ENCODE measurements around the gene NCR2.

Gene NCR2

DNA sequence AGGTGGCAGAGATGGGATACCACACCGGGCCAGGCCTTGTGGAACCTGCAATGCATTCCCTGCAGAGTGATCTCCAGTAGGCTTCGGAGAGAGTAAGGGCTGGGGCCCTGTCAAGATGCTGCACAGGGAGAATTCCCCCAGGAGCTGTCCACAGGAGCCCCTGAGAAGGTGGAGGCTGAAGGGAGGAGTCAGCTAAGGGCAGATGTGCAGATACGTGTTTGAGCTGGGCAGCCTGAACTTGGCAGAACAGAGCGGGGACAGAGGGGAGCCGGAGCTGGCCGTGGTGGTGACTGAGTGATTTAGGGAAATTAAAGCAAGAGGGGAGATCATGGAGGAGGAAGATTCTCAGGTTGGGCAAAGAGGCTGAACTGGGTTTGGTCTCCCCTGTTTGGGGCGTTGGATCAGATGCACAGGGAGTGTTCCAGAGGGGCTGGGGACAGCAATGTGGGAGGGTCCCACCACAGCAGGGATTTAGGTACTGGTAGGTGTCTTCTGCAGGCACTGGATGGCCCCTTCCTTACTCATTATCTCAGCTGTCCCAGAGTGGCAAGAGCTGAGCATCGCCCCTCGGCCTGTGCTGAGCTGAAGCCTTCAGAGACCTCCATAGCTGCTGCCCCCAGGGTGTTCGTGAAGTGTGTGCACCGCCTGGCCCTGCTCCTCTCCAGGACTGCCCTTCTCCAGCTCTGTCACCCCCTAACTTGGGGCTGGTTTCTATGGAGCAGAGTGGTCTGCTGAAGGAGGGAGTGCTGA is 3.8 kb upstream of the NCR2 start:
- no peak for DNase-seq (ENCODE audit: low read depth in 2 of 3, low spot score in 2 of 3)

DNA sequence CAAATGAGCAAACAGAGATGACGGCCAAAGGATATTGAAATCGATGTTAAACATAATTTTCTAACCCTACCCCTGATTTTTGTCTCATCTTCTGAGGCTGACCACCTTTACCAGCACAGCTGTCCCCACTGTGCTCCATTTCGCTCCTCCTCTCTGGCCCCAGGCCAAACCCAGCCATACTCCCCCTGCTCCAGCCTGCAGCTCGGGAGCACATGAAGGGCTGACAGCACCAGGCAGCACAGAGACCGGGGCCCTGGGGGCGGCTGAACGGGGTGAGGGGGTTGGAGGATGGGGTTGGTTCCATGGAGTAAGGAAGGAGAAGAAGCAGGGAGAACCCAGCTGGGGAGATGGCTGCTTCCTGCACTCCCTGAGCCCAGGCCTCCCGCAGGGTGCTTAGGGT is 3.2 kb upstream of the NCR2 start:
- no peak for DNase-seq (ENCODE audit: low read depth in 2 of 3, low spot score in 2 of 3)

DNA sequence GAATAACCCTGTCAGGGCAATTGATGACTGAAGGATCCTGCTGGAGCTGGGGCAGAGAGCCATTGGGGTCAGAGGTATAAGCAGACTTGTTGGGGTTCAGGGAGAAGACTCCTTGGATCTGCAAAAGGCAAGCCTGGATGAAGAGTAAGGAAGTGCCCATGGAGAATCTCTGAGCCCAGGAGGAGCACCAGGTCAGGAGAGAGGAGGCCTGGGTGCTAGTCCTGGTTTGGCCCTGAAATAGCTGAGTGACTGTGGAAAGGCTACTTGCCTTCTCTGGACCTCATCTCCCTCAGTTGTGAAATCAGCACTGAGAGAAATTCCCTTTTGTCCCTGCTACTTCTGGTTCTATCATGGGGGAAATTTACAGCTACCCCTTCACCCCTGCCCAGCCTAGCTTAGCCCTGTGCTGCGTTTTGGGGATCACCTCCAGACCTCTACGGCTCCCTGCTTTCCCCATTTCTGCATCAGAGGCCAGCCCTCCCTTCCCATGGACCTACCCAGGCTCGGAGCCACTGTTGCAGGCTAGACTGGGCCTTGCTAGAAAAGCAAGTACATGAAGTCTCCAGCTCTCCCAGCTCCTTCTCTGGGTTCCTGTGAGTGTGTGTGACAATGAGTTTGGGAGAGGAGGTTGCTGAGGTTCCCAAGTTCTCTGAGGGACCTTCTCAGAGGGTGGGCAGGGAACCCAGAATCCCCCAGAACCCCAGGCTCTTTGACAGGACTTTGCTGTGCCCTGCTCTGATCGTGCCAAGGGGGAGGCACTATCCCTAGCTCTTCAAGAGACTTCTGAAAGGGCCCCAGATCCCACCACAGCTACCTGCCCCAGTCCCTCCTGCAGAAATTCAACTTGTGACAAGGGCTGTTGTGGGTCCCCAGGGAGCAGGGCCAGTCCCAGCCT is 2.3 kb upstream of the NCR2 start:
- DNase-seq (ENCODE audit: low read depth in 2 of 3, low spot score in 2 of 3), result no peak

DNA sequence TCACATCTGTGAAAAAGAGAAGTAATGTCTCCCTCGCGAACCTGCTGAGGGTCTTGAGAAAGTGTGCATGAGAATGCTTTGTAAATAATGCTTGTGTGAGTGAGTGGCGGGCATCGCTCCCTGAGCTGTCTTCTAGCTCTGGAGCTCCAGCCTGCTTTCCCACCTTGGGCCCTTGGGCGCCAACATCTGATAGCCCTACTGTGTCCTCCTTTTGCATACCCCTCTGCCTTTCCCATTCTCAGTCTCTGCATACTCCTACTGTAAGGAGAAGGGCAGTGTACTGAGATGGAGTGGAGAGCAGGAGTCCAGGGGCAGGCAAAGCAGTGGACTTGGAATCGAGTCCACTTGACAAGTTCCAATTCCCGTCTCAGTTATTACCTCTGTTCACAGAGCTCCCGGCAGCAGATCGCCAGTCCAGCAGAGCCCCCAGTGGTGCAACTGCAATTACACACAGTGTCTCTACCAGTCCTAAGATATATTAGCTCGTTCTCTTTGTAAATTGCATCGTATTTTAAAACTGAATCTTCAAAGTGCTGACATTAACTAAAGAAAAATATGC is 847 bp upstream of the NCR2 start:
- DNase-seq (ENCODE audit: low read depth in 2 of 3, low spot score in 2 of 3), result no peak

DNA sequence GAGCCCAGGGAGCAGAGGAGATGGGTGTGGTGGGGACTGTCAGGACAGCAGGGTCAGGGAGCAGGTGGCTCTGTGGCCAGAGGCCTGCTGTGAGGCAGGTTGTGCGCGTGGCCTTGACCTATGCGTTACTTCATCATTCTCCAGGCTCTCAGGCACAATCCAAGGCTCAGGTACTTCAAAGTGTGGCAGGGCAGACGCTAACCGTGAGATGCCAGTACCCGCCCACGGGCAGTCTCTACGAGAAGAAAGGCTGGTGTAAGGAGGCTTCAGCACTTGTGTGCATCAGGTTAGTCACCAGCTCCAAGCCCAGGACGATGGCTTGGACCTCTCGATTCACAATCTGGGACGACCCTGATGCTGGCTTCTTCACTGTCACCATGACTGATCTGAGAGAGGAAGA is 535 bp downstream of the NCR2 start:
- DNase-seq (ENCODE audit: low read depth in 2 of 3, low spot score in 2 of 3), result no peak

DNA sequence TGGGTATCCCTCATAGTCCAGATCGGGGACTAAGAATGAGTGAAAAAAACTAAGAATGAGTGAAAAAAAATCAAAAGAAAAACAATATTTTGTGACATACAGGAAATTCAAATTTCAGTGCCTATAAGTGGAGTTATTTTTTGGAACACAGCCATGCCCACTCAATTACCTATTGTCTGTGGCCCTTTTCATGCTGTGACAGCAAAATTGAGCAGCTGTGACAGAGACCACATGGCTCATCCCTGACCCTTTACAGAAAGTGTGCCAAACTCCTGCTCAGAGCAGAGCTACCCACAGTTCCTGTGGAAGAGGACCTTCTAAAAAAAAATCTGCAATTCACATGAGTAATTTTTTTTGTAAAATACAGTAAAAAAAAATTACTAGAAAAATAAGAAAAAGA is 1.4 kb downstream of the NCR2 start:
- DNase-seq (ENCODE audit: low read depth in 2 of 3, low spot score in 2 of 3), result no peak

DNA sequence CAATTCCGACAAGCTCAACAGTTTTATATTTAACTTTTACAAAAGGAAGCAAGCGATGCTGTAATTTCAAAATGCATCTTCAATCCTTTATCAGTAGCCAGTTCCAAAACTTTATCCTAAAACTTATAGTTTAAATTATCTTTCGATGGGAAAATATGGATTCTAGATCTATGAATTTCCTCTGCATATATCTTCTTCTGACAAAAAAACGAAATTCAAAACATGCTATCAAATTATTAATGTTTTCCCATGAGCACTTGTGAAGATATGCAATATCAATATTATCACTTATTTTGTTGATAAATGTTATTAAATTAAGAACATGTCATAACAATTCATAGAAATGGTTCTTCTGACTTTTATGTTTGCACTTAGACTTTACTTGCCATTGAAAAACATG is 2.3 kb downstream of the NCR2 start:
- DNase-seq (ENCODE audit: low read depth in 2 of 3, low spot score in 2 of 3), result no peak

DNA sequence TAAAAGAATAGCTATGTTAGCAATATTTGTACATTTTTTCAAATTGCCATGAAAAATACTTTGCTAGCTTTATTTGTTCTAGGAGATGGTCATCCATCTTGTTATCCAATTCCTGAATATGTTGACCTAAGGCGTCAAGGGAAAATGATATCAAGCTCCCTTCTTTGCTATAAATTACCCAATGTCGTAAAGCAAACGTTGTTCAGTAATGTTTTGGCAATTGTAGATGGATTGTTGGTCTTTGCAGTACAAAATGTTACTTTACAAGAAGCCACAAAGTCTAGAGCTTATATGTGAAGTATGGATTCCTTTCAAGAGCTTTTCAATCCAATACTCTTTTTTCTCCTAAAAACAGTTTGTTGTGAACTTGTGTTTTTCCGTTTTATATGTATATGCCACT is 3.3 kb downstream of the NCR2 start:
- no peak for DNase-seq (ENCODE audit: low read depth in 2 of 3, low spot score in 2 of 3)

DNA sequence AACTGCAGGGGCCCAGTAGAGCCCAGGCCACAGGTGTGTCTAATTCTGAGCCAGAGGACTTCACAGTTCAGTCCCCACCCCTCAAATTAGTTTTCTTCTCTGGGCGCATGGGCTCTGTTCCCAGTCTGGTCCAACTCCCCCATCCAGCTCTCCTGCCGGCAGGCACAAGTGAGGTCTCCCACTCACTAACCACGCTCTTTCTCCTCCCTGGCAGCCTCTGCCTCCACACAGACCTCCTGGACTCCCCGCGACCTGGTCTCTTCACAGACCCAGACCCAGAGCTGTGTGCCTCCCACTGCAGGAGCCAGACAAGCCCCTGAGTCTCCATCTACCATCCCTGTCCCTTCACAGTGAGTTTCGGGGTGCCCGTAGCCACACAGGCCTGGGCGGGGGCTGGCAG is 6.2 kb downstream of the NCR2 start:
- no peak for DNase-seq (ENCODE audit: low read depth in 2 of 3, low spot score in 2 of 3)

DNA sequence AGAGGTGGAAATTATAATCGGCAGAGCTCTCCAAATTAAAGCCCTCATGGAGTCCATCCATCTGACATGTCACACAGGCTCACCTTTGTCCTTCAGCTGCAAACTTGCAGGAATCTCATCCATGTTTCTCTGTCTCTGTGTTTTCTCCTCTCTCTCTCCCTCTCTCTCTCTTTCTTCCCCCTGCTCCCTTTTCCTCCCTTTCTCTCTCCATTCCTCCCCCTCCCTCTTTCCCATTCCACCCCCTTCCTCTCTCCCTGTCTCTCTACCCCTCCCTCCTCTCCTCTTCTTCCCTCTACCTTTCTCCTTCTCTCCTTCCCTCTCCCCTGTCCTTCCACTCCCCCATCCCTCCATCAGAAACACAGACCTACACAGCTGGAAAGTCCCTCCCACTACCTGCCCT is 6.8 kb downstream of the NCR2 start:
- DNase-seq (ENCODE audit: low read depth in 2 of 3, low spot score in 2 of 3), result no peak

DNA sequence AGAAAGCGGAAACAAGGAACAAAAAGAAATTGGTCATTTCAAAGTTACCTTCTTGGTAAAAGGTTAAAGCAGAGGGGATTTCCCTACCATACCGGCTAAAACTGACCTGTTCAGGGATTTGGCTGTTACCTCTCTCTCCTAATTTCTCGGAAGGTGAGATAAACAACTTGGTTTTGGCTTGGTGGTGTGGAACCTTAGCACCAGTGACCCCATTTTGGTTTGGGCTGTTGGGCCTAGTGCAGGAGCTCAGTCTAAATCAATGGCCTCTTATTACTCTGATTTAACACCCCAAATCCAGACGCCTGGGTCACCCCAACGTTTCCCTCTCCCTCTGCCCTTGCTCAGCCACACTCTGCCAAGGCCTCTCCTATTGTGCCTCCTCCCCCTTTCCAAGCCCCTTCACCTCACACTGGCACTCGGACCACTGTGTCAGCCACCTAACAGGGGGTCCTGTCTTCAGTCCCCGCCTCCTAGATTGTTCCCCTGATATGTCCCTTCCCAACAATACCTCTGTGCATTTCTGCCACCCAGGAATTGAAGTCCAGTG is 8.3 kb downstream of the NCR2 start:
- DNase-seq (ENCODE audit: low read depth in 2 of 3, low spot score in 2 of 3), result no peak

DNA sequence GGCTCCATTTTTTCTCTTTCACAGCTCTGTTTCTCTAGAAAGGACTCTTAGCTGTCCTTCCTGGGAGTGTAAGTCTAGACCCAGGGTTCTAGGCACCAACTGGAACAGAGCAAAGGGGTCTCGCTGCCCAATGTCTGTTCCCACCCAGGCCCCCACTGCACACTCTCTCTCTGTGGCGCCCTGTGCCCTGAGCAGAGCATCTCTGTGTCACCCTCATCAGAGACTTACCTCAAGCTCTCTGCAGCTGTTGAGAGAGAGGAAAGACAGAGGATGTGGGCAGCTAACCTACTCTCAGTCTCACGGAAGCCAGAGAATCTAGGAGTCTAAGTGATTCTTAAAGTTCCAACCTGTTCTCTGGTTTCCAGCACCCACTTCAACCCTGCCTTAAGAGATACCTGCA is 9.5 kb downstream of the NCR2 start:
- DNase-seq (ENCODE audit: low read depth in 2 of 3, low spot score in 2 of 3), result no peak

DNA sequence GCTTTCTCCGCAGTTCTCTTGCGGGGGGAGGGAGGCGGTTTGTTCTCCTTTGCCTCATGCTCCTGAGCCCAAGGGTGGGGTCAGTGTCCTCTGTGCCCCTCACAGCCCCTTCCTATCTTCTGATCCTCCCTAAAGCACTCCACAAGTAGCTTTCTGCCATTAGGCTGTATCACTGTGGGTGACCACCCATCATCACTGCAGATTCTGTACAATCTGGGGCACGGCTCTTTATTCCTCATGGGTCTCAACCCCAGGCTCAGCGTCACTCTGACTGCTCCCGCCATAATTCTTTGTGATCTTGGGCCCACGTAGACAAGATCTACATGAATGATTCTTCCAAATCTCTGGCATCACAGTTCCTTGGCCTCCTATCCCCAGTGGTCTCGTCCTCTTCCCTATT is 10.5 kb downstream of the NCR2 start:
- DNase-seq (ENCODE audit: low read depth in 2 of 3, low spot score in 2 of 3), result no peak

DNA sequence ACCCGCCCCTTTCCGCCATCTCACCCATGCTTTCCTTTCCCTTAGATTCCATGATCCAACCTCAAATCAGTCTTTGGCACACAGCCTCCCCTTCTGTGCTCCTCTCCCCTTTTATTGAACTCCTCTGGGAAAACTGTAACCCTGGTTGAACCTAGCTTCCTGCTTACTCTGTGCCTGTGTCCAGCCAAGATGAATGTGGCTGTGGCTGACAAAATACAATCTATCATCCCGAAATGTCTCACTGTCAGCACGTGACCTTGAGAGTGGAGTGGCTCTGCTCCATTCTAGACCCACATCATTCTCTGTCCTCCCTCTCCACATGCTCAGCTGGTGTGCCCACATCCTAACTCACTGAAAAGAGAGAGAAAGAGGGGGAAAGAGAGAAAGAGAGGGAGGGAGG is 11.0 kb downstream of the NCR2 start:
- no peak for DNase-seq (ENCODE audit: low read depth in 2 of 3, low spot score in 2 of 3)

DNA sequence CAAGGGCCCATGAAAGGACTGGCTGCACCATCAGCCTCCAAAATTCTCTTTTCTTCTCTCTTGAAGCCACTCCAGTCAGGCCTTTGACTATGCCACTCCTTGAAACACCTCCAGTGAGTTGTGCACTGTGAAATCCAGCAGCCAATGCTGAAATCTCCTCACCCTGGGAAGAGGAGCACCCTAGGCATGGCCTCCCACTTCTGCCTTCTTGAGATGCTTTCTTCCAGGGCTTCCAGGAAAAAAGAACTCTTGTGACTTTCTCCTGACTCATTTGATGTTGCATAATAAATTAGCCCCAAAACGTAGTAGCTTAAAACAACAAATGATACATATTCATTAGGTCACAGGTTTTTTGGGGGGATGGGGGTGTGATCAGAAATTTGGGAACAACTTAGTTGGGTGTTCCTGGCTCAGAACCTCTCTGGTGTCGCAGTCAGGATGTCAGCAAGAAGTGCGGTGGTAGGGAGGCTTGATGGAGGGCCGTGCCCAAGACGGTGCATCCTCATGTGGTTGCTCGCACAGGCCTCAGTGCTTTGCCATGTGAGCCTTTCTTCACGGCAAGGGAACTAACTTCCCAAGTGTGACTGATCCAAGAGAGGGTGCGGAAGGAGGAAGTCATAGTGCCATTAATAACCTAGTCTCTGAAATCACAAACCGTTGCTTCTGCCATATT is 12.1 kb downstream of the NCR2 start:
- no peak for DNase-seq (ENCODE audit: low read depth in 2 of 3, low spot score in 2 of 3)

DNA sequence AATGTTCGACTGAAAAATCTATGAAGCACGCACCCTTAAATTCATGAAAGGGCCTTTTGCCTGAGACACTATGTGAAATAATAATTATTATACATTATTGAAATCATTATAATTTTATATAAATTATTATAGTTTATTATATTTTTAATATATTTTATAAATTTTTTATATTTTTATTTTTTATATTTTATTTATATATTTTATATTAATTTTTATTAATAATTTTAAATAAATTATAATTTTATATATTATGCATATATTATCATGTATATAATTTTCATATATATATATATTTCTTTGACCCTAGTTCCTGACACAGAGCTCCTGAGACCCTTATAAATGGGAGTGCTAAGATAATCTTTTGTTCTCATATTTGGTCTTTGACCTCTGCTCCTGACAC is 13.5 kb downstream of the NCR2 start:
- no peak for DNase-seq (ENCODE audit: low read depth in 2 of 3, low spot score in 2 of 3)

DNA sequence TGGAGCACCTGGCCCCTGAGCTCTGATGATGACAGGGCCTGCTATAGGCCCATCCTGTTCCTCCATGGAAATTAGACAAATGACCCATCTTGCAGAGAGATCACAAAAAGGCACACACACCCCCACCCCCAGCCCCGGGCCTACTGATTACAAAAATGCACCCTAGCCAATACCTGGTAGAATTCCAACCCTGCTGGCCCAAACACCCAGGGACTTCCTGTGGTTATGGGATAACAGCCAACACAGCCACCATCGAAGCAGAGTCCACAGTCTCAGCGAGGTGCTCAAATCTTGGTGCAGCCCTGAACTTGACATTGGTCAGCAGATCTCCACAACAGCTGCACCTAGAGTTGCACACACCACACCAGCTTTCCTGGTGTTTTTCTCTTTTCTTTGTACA is 17.0 kb downstream of the NCR2 start:
- DNase-seq (ENCODE audit: low read depth in 2 of 3, low spot score in 2 of 3), result no peak

DNA sequence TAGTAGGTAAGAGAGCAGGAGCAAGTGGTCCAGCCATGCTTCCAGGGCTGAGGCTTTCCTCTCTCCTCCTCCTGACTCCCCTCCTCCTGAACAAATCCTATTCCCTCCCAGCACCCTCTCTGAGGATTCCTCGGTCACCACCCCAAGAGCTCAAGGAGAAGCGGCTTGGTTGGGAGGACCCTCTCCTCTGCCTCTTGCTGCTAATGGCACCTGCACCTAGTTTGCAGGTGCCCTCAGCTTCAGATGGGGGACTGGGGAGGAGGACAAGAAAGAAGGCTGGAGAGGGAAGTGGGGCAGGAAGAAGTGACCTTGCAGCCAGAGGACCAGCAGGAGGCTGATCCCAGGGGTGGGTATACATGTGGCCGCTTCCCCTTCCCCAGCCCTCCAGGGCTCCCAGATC is 17.5 kb downstream of the NCR2 start:
- no peak for DNase-seq (ENCODE audit: low read depth in 2 of 3, low spot score in 2 of 3)

DNA sequence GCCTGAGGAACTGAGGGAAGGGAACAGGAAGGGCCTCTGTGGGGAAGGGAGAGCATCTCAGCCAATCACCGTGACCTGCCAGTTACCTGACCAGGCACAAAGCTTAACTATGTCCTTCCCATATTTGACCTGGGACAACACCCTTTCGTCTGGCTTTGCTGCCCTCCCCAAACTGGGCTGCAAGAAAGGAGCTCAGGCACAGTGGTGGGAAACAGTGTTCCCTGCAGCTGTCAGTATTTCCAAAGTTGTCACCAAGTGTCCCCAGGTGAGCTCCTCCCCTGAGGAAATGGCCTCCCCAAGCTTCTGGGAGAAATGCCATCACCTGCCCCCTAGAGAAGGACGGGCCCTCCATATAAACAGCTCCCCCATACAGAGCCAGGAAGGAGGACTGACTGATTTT is 17.9 kb downstream of the NCR2 start:
- no peak for DNase-seq (ENCODE audit: low read depth in 2 of 3, low spot score in 2 of 3)

DNA sequence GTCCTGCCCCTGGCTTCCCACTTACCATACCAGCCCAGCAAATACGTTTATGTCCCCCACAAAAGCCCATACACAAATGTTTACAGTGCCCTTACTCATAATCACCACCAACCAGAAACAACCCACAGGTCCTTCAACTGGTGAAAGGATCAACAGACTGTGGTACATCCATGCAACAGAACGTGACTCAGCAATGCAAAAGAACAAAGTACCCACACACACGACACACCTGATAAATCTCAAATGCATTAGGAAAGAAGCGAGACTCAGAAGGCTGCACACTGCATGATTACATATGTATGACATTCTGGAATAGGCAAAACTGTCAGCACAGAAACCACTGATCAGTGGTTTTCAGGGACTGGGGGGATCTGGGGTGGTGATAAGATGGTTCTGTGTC is 20.5 kb downstream of the NCR2 start:
- no peak for DNase-seq (ENCODE audit: low read depth in 2 of 3, low spot score in 2 of 3)

DNA sequence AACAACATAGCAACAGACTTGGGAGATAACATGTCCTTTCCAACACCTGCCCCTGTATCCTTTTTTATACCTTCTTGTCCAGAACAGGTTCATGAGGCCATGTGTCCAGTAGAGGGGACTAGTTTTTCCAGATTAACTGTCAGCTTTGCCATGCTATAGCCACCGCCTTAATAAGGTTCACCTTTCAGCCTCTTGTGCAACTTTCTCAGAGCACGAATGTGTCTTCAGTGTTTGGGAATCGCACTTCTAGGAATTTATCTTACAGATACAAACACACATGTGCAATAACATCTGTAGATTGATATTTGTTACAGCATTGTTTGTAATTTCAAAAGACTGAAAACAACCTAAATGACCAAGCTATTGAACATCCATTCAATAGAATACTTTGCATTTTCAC is 21.4 kb downstream of the NCR2 start:
- no peak for DNase-seq (ENCODE audit: low read depth in 2 of 3, low spot score in 2 of 3)

DNA sequence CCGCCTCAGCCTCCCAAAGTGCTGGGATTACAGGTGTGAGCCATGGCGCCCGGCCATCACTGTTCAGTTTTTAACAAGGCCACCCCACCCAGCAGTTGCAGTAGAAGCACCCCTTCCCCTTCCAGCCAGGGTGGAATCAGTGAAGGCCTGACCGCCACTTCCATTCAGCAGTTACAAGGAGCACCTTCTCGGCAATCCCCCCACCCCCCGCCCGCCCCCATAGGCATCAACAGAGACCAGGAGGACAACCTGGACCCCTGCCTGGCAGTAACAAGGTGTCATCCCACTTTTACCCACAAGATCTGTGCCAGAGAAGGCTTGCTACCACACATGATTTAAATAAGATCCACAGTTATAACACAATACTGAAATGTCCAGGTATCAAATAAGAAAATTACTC is 23.1 kb downstream of the NCR2 start:
- DNase-seq (ENCODE audit: low read depth in 2 of 3, low spot score in 2 of 3), result no peak
